NCI-H446 treated with DMSO at 0.1 percent for 48 hours (cell line): ENCODE measurements around the gene TIGAR.

Experiments used
- DNase-seq: peaks from one replicate; lab custom pipeline; 2025; lab: John Stamatoyannopoulos, UW

Gene TIGAR

DNA sequence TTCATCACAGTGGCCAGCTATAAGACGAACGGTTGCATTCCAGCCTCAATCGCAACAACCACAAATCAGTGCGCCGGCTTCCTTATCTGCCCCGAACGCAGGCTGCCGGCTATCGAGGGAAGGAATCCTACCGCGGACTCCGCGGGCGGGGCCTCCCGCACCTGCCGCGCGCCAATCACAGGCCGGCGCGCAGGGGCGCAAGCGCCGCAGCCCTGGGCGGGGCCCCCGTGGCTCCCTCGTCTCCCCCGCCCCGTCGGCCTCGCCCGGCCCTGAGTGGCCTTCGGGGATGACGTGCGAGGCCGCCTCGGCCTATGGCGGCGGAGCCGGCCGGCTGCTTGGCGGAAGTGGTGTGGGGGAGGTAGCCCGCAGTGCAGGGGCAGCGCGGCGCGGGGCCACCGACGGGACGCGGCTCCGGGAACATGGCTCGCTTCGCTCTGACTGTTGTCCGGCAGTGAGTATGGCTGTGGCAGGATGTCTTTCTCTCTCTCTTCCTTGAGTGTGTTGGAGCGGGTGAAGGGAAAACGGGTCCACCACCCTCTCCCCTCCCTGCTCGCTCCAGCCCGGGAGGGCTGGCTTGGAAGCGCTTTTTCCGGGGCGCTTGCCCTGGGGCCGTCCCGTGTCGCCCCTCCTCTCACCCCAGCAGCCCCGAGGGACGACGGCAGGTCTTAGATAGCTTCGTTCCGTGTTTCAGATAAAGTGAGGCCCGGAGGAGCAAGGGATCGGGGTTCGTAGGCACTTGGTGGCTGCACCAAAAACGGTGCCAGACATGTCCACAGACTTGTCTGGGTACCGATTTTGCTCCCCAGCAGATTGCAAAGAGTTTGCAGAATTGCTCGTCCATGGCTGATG lies at the start of gene TIGAR:
TIGAR (plus strand) TSS at position 361 of the 849 bp plus-strand sequence; CDS start at position 420, 59 bp downstream.
- peak; percentile 88 for DNase-seq

GRCh38 chr12:4271717-4272423 lies 49.1 kb upstream of the TIGAR start:
- DNase-seq = peak; percentile 78

DNA sequence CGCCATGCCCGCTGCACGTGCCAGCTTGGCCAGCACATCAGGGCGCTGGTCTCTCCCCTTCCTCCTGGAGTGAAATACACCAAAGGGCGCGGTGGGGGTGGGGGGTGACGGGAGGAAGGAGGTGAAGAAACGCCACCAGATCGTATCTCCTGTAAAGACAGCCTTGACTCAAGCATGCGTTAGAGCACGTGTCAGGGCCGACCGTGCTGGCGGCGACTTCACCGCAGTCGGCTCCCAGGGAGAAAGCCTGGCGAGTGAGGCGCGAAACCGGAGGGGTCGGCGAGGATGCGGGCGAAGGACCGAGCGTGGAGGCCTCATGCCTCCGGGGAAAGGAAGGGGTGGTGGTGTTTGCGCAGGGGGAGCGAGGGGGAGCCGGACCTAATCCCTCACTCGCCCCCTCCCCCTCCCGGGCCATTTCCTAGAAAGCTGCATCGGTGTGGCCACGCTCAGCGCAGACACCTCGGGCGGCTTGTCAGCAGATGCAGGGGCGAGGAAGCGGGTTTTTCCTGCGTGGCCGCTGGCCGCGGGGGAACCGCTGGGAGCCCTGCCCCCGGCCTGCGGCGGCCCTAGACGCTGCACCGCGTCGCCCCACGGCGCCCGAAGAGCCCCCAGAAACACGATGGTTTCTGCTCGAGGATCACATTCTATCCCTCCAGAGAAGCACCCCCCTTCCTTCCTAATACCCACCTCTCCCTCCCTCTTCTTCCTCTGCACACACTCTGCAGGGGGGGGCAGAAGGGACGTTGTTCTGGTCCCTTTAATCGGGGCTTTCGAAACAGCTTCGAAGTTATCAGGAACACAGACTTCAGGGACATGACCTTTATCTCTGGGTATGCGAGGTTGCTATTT lies 48.4 kb upstream of the TIGAR start:
- DNase-seq = no peak

GRCh38 chr12:4273273-4273651 lies 47.8 kb upstream of the TIGAR start:
- DNase-seq = no peak

DNA sequence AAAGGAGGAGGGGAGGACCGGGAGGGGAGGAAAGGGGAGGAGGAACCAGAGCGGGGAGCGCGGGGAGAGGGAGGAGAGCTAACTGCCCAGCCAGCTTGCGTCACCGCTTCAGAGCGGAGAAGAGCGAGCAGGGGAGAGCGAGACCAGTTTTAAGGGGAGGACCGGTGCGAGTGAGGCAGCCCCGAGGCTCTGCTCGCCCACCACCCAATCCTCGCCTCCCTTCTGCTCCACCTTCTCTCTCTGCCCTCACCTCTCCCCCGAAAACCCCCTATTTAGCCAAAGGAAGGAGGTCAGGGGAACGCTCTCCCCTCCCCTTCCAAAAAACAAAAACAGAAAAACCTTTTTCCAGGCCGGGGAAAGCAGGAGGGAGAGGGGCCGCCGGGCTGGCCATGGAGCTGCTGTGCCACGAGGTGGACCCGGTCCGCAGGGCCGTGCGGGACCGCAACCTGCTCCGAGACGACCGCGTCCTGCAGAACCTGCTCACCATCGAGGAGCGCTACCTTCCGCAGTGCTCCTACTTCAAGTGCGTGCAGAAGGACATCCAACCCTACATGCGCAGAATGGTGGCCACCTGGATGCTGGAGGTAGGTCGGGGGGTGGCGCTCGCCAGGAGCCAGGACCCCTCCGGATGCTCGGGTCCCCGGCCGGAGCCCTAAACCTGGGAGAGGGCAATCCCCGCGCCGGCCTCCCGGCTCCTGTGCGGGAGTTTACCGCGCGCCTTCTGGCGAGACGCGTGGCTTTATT lies 47.2 kb upstream of the TIGAR start, which contains the start of gene CCND2:
CCND2 (plus strand) TSS at position 111 of the 744 bp plus-strand sequence; CDS start at position 390, 279 bp downstream.
- peak; percentile 77 for DNase-seq

DNA sequence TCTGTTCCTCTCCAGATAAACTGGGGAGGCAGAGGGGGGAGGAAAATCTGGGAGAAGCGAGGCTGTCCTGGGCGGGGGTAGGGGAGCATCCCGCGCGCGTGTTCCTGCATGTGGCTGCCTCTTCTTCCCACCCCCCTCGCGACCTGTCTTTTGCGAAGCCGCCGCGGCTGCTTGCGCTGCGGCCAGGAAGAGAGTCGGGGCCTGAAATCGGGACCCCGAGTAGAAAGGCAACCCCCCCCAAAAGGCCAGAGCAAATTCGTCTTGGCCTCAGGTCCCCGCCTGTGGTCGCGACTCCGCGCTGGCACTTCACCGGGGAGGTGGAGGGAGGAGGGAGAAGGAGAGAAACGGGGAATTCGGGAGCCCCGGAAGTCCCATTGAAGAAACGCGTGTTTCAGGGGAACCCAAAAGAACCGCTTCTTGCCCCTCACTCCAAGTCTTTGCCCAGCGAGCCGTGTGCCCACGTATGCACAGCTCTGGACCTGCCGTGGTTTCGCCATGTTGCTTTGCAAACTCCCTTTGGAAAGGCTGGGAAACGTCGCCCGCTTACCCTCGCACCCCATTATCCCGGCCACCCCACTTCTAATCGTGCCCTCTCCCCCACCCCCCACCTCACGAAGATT lies 46.5 kb upstream of the TIGAR start:
- no peak for DNase-seq

DNA sequence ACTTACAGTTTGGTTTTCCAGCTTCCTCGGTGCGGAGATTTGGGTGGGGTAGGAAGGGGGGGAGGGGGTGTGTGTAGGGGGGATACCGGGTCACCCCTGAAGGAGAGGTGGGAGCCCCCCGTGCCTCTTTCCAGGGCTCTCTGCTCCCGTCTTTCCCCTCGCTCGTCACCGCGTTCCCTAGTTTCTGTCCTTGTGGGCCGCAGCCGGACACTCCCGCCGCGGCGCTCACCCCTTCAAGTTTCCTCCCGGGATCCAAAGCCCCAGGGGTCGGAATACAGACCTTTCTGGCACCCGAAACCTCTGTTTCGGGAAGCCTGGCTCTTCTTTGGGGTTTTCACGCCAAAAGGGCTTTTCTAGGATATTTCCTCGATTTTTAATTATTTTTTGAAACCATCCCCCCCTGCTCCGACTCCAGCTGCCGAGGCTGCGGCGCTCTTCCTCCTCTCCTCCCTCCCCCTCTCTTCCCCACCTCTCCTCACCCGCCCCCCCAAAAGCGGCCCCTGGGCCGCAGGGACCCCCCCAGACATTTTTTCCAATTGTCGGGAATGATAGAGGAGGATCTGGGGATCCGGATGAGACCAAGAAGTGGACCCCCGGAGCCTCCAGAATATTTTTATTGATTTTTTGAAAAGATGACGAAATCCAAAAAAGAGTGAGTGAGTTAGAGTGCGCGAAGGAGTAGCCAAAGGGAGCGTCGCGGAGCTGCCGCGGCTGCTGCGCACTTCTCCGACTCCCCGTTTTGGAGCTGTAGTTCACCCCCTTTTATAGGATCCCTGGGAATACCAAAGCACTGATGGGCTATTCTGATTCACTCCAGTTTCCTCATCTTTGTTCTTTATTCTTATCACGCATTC lies 45.8 kb upstream of the TIGAR start:
- DNase-seq = no peak

DNA sequence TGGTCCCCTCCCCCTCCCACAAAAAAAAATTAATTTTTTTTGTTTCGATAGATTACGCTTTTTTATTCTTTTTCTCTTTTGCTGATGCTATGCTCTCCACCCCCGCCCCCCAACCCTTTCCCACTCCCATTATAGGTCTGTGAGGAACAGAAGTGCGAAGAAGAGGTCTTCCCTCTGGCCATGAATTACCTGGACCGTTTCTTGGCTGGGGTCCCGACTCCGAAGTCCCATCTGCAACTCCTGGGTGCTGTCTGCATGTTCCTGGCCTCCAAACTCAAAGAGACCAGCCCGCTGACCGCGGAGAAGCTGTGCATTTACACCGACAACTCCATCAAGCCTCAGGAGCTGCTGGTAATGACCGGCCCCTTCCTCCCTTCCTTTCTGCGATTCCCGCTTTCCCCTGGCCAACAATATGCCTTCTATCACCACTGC lies 45.1 kb upstream of the TIGAR start:
- no peak for DNase-seq

- peak; percentile 83 for DNase-seq
Observed at GRCh38 chr12:4276524-4277204, 44.3 kb upstream of the TIGAR start.

DNA sequence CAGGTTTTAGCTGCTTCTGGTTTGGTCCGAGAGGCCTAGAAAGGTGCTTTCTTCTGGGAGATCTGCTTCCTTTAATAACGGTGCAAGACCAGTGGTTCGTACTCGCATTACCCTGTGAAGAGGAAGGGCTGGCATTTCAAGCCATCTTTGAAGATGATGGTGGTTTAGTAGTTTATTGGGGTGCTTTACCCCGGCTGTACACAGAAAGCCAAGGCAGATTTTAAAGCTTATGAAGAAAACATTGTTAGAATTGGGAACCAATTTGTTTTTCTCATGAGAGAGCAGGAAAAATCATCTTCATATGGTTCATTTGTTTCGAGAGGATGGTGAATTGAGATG lies 43.8 kb upstream of the TIGAR start:
- DNase-seq = no peak

GRCh38 chr12:4277857-4278256 lies 43.2 kb upstream of the TIGAR start:
- DNase-seq = no peak

DNA sequence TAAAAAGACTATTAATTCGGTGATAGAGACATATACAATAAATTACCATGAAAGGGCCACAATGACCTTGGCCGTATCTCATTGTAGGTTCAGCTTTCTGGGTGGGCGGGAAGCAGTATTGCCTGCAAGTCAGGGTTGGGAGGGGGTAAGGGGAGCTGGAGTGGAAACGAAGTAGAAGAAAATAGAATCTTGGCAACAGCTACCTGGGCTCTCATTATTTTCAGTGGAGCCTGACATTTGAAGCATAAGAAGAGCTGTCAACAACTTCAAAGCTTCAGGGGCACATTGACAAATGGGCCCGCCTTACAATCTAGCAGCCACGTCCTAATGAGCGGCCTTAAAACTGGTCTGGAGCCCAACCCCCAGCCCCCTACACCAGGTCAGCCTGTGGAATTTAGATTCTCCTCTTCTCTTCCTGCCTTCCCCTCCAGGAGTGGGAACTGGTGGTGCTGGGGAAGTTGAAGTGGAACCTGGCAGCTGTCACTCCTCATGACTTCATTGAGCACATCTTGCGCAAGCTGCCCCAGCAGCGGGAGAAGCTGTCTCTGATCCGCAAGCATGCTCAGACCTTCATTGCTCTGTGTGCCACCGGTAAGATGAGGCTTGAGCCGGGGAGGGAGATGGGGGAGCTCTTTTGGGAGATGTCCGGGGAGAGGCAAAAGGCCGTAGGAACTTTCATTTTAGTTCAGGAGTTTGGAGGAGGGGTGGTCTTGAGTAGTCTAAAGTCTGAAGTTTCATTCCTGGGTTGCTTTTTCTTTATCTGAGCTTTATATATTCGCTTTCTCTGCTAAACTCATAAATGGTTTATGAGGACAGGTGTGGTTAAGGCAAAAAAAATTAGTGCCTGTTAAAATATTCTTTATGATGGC lies 42.5 kb upstream of the TIGAR start:
- peak; percentile 27 for DNase-seq

- no peak for DNase-seq
Observed at GRCh38 chr12:4279198-4279690, 41.8 kb upstream of the TIGAR start.

- DNase-seq = no peak
Observed at GRCh38 chr12:4280351-4281163, 40.5 kb upstream of the TIGAR start.

DNA sequence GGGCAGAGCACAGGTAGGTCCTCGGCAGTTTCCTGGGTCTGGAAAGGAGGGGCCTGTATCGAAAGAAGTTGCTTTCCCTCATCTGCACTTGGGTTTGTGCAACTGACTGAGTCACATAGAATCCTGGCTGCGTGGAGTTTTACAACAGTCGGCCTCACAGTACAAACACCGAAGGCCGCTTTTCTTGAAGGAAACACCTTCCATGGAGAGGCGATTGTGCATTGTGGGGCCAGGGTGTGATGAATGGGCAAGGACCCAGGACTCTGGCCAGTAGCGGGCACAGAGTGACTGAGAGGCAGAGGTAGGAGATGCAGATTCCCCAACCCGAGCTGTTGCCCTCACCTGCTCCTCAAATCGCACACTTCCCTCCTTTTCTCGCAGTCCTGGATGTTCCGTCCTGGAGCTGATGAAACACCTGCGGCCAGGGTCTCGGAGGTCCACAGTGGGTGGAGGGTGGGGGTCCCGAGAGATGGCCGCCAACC lies 39.8 kb upstream of the TIGAR start:
- no peak for DNase-seq

DNA sequence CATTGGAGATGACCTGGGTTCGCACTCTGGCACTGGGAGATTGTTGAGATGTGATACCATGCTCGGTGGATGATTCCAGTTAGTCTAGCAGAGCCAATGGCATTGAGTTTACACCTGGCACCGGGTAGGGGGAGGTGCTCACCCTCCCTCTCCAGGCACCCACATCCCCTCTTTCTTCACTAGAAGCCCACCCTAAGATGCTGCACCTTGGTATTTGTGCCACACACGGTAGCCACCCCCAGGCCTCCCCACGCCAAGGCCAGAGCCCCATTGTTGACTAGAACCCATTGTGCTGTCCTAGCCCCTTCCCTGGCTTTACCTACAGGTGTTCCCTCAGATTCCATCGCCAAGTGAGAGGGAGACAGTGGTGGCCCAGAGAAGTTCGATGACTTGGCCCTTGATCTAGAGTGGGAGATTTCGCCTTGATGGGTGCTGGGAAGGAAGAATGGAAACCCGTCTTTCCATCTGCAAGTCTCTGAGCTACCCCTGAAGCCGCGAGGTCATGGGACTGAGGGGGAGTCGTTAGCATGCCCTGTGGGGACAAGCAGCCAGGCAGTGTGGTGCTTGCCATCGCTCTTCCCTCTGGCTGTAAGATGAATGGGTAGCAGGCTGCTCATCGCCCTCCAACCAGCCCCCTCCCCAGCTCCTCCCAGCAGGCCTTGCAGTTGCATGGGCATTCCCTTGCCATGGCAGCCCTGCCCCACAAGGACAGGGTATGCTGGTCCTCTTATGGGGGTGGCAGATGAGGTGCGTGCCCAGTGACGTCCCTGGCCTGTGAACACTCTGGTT lies 38.7 kb upstream of the TIGAR start:
- DNase-seq = no peak
